ENCODE results near the gene CMYA5. TPM values are rescaled to one million over a fixed set of nuclear protein-coding genes. Genes with fewer than 3 reads are reported as not detected.

Gene CMYA5
- total RNA-seq, 4 donors from 2014 or later: 15.9 to 33.9 (median 22.0) TPM

- 91 to 92% methylated on average over 2 of the region's 2 CpGs for WGBS, 2 donors
- no peak for DNase-seq
- TF ChIP-seq CTCF (IDR thresholded peaks at IDR 0.05): no peak
- no peak for TF ChIP-seq POLR2A (IDR thresholded peaks at IDR 0.05)
- no peak overlapping the region for H3K27ac ChIP-seq
- H3K4me1 ChIP-seq: no peaks in the 10 kb centered on the region
- H3K36me3 ChIP-seq: no peaks in the 10 kb centered on the region
- no peak overlapping the region for H3K4me3 ChIP-seq (replicated peaks in 1 of 3)
- H3K27me3 ChIP-seq: no peaks in the 10 kb centered on the region
- H3K9me3 ChIP-seq: no peaks in the 10 kb centered on the region
- intact Hi-C loops (cut with DNase I): no loop called here
Measured at GRCh38 chr5:79814699-79815098, 125.1 kb downstream of the CMYA5 start.

GRCh38 chr5:79816014-79816413 is 126.4 kb downstream of the CMYA5 start:
- DNase-seq: no peak
- no peaks in the 10 kb centered on the region for H3K9me3 ChIP-seq
- no peaks in the 10 kb centered on the region for H3K27me3 ChIP-seq
- WGBS, 2 donors: 91 to 97% methylated on average over 2 of the region's 2 CpGs
- intact Hi-C loops (cut with DNase I): no loop called here
- H3K36me3 ChIP-seq: no peaks in the 10 kb centered on the region
- no peak overlapping the region for H3K27ac ChIP-seq
- no peak overlapping the region for H3K4me3 ChIP-seq (replicated peaks in 1 of 3)
- H3K4me1 ChIP-seq: no peaks in the 10 kb centered on the region
- TF ChIP-seq CTCF (IDR thresholded peaks at IDR 0.05) (no peak), POLR2A (IDR thresholded peaks at IDR 0.05) (no peak)

- no peak for DNase-seq
- Histone ChIP-seq H3K4me1 (no peaks in the 10 kb centered on the region), H3K27ac (no peak overlapping the region), H3K36me3 (no peaks in the 10 kb centered on the region), H3K4me3 (replicated peaks in 1 of 3) (no peak overlapping the region), H3K27me3 (no peaks in the 10 kb centered on the region), H3K9me3 (no peaks in the 10 kb centered on the region)
- intact Hi-C loops (cut with DNase I): no loop called here
- TF ChIP-seq POLR2A (IDR thresholded peaks at IDR 0.05) (no peak), CTCF (IDR thresholded peaks at IDR 0.05) (no peak)
- WGBS, 2 donors: 91% methylated on average over 5 of the region's 5 CpGs
Measured at GRCh38 chr5:79820648-79821047, 131.0 kb downstream of the CMYA5 start.

- Histone ChIP-seq H3K36me3 (no peaks in the 10 kb centered on the region), H3K4me1 (no peaks in the 10 kb centered on the region), H3K4me3 (replicated peaks in 1 of 3) (no peak overlapping the region), H3K27me3 (no peaks in the 10 kb centered on the region), H3K27ac (no peak overlapping the region), H3K9me3 (no peaks in the 10 kb centered on the region)
- no peak for TF ChIP-seq POLR2A (IDR thresholded peaks at IDR 0.05)
- no peak for TF ChIP-seq CTCF (IDR thresholded peaks at IDR 0.05)
- WGBS, 2 donors: 78 to 84% methylated on average over 2 of the region's 2 CpGs
- intact Hi-C loops (cut with DNase I): no loop called here
- no peak for DNase-seq
Measured at GRCh38 chr5:79824444-79824843, 134.8 kb downstream of the CMYA5 start.

- DNase-seq: no peak
- no peaks in the 10 kb centered on the region for H3K4me1 ChIP-seq
- no peaks in the 10 kb centered on the region for H3K27me3 ChIP-seq
- H3K27ac ChIP-seq: no peak overlapping the region
- no peak for TF ChIP-seq CTCF (IDR thresholded peaks at IDR 0.05)
- H3K9me3 ChIP-seq: no peaks in the 10 kb centered on the region
- 81 to 86% methylated on average over 1 of the region's 1 CpG for WGBS, 2 donors
- intact Hi-C loops (cut with DNase I): no loop called here
- H3K4me3 ChIP-seq (replicated peaks in 1 of 3): no peak overlapping the region
- H3K36me3 ChIP-seq: no peaks in the 10 kb centered on the region
Measured at GRCh38 chr5:79825802-79826201, 136.2 kb downstream of the CMYA5 start.

Measured in thyroid gland (tissue), 4 donors.